IMR-90 (cell line): Measurements from ENCODE around the gene SLC27A2. TPM values are rescaled to one million over a fixed set of nuclear protein-coding genes. Genes with fewer than 3 reads are reported as not detected.

ENCODE experiments used
- ATAC-seq: fragments of 200-7000 bp; cut with Tn5 transposase; 2 replicates; pipeline ENCODE4 v1.9.1; 2020; ENCODE audit warnings: low read depth, mild to moderate bottlenecking, moderate library complexity
- BruUV-seq: library from RNA; stranded (reverse); fragments of 400-500 nt; replicated peaks from 2 replicates; lab custom pipeline; 2021; lab: Mats Ljungman, UMichigan
- CTCF ChIA-PET: fragments of 300-600 bp; formaldehyde crosslinking; extraction: SDS; loops from one replicate; lab custom pipeline; 2021; ENCODE audit warnings: antibody characterized with exemption; lab: Yijun Ruan, JAX
- POLR2A ChIA-PET: fragments of 300-600 bp; sonication (Branson Sonifier 250); formaldehyde crosslinking; loops from one replicate; lab custom pipeline; 2022; ENCODE audit warnings: antibody characterized with exemption; ENCODE audit not compliant: unreplicated experiment; lab: Charles Lee
- DNase-seq: peaks from one replicate; pipeline ENCODE4 v3.0.0; 2013
- H2AFZ ChIP-seq: replicated peaks from 2 replicates; pipeline ENCODE3; 2013; ENCODE audit warnings: low read length, mild to moderate bottlenecking; ENCODE audit not compliant: poor library complexity
- H2AK5ac ChIP-seq: 2 replicates; pipeline ENCODE4 v1.6.1; 2013; ENCODE audit warnings: low read depth, low read length, inconsistent platforms
- H2AK9ac ChIP-seq: replicated peaks from 2 replicates; pipeline ENCODE3; 2013; ENCODE audit warnings: mild to moderate bottlenecking, low read depth, low read length, moderate library complexity; ENCODE audit not compliant: poor library complexity
- H2BK120ac ChIP-seq: 2 replicates; pipeline ENCODE4 v1.6.1; 2013; ENCODE audit warnings: low read depth, low read length, inconsistent platforms
- H2BK15ac ChIP-seq: 3 replicates; pipeline ENCODE4 v1.6.1; 2013; ENCODE audit warnings: low read depth, low read length, inconsistent platforms
- H2BK20ac ChIP-seq: 2 replicates; pipeline ENCODE4 v1.6.1; 2013; ENCODE audit warnings: low read depth, mild to moderate bottlenecking, inconsistent platforms, low read length, moderate library complexity
- H2BK5ac ChIP-seq: 2 replicates; pipeline ENCODE4 v1.6.1; 2013; ENCODE audit warnings: mild to moderate bottlenecking, low read depth, low read length, inconsistent platforms; ENCODE audit not compliant: poor library complexity, severe bottlenecking
- H3K14ac ChIP-seq: replicated peaks from 2 replicates; pipeline ENCODE4 v1.6.1; 2013; ENCODE audit warnings: low read depth, low read length, inconsistent platforms
- H3K18ac ChIP-seq: 2 replicates; pipeline ENCODE4 v1.6.1; 2013; ENCODE audit warnings: low read depth, low read length, control low read depth
- H3K23ac ChIP-seq: 2 replicates; pipeline ENCODE4 v1.6.1; 2013; ENCODE audit warnings: low read depth, low read length, inconsistent platforms
- H3K27ac ChIP-seq: 2 replicates; pipeline ENCODE4 v1.5.1; 2013; ENCODE audit warnings: mild to moderate bottlenecking, control low read depth, low read length; ENCODE audit not compliant: insufficient read depth
- H3K27me3 ChIP-seq: 2 replicates; pipeline ENCODE4 v1.6.1; 2013; ENCODE audit warnings: low read length; ENCODE audit not compliant: control insufficient read depth, insufficient read depth
- H3K36me3 ChIP-seq: 2 replicates; pipeline ENCODE4 v1.6.1; 2013; ENCODE audit warnings: low read length, mixed read lengths; ENCODE audit not compliant: control insufficient read depth, insufficient read depth
- H3K4ac ChIP-seq: 2 replicates; pipeline ENCODE4 v1.6.1; 2013; ENCODE audit warnings: low read depth, low read length, inconsistent platforms
- H3K4me1 ChIP-seq: 2 replicates; pipeline ENCODE4 v1.6.1; 2013; ENCODE audit warnings: low read length, mixed read lengths; ENCODE audit not compliant: control insufficient read depth, insufficient read depth
- H3K4me2 ChIP-seq: 2 replicates; pipeline ENCODE4 v1.6.1; 2013; ENCODE audit warnings: low read depth, mild to moderate bottlenecking, control low read depth, low read length, moderate library complexity
- H3K4me3 ChIP-seq: 2 replicates; pipeline ENCODE4 v1.5.1; 2013; ENCODE audit warnings: low read depth, mild to moderate bottlenecking, control low read depth, low read length, moderate library complexity; ENCODE audit not compliant: insufficient read depth
- H3K56ac ChIP-seq: 2 replicates; pipeline ENCODE4 v1.6.1; 2013; ENCODE audit warnings: low read length, inconsistent platforms; ENCODE audit not compliant: insufficient read depth; ENCODE audit errors: extremely low read depth
- H3K79me1 ChIP-seq, 2 experiments: 2 replicates each; pipeline ENCODE4 v1.6.1; 2013; ENCODE audit warnings: low read length in 2 of 2, inconsistent platforms in 1 of 2, low read depth in 1 of 2
- H3K9ac ChIP-seq: 2 replicates; pipeline ENCODE4 v1.6.1; 2013; ENCODE audit warnings: low read depth, low read length, control low read depth
- H3K9me1 ChIP-seq: 2 replicates; pipeline ENCODE4 v1.6.1; 2013; ENCODE audit warnings: low read length, inconsistent platforms; ENCODE audit not compliant: insufficient read depth
- H3K9me3 ChIP-seq: 2 replicates; pipeline ENCODE4 v1.6.1; 2013; ENCODE audit warnings: low read length; ENCODE audit not compliant: control insufficient read depth, insufficient read depth
- H4K20me1 ChIP-seq: 2 replicates; pipeline ENCODE4 v1.6.1; 2013; ENCODE audit warnings: low read length, inconsistent platforms; ENCODE audit not compliant: insufficient read depth
- H4K5ac ChIP-seq: 2 replicates; pipeline ENCODE4 v1.6.1; 2013; ENCODE audit warnings: mild to moderate bottlenecking, low read depth, low read length, control low read depth
- H4K8ac ChIP-seq, 2 experiments: 2 replicates each; pipeline ENCODE4 v1.6.1; 2013; ENCODE audit warnings: low read depth in 2 of 2, low read length in 2 of 2, control low read depth in 1 of 2, inconsistent platforms in 1 of 2
- H4K91ac ChIP-seq: 2 replicates; pipeline ENCODE4 v1.6.1; 2013; ENCODE audit warnings: low read depth, low read length, inconsistent platforms; ENCODE audit not compliant: insufficient read depth
- FOS ChIP-seq: fragments of 150-350 bp; IDR thresholded peaks from 2 replicates; pipeline ENCODE4 v1.6.1; 2016; ENCODE audit warnings: low read depth, low read length
- NFE2L2 ChIP-seq: fragments of 150-350 bp; IDR thresholded peaks from 2 replicates; pipeline ENCODE4 v1.6.1; 2016; ENCODE audit warnings: low read depth, mild to moderate bottlenecking, low read length
- WGBS, 2 experiments: methylation state at CpG; one replicate each; pipeline versions ENCODE4 v1.1.5 to v1.1.7; 2013; ENCODE audit warnings: missing lambda C conversion rate in 2 of 2; ENCODE audit not compliant: insufficient read length in 1 of 2; ENCODE audit errors: extremely low coverage in 2 of 2; 5-methylcytosine and 5-hydroxymethylcytosine counted together
- dilution Hi-C: fragments of 300-500 bp; cut with HindIII; formaldehyde crosslinking; loops from one replicate; pipeline ENCODE4 v1.14.3; 2018; ENCODE audit warnings: low sequenced_read_pairs; ENCODE audit not compliant: unreplicated experiment
- in situ Hi-C: fragments of 300-500 bp; cut with MboI; formaldehyde crosslinking; loops from 3 replicates; pipeline ENCODE4 v1.14.3; 2019; ENCODE audit warnings: low sequenced_read_pairs, inconsistent platforms, mixed read lengths
- intact Hi-C: fragments of 100-400 bp; cut with micrococcal nuclease; formaldehyde crosslinking; loops from 2 replicates; pipeline ENCODE4 v1.10.0; 2022
- polyA plus RNA-seq, 3 experiments: library from polyadenylated mRNA; depleted of rRNA; stranded (reverse); fragments of >200 nt; gene quantifications; 2 replicates each; pipeline ENCODE4 v1.2.3, GENCODE V29; 2012; ENCODE audit warnings: low replicate concordance in 1 of 3
- total RNA-seq: library from RNA; depleted of rRNA; stranded (reverse); fragments of >200 nt; gene quantifications from 2 replicates; pipeline ENCODE4 v1.2.3, GENCODE V29; 2012

Gene SLC27A2
- total and polyA plus RNA-seq, 2 of the 4 experiments (the other 2 are of a cell fraction) = under 0.01 TPM; not detected in 1

DNA sequence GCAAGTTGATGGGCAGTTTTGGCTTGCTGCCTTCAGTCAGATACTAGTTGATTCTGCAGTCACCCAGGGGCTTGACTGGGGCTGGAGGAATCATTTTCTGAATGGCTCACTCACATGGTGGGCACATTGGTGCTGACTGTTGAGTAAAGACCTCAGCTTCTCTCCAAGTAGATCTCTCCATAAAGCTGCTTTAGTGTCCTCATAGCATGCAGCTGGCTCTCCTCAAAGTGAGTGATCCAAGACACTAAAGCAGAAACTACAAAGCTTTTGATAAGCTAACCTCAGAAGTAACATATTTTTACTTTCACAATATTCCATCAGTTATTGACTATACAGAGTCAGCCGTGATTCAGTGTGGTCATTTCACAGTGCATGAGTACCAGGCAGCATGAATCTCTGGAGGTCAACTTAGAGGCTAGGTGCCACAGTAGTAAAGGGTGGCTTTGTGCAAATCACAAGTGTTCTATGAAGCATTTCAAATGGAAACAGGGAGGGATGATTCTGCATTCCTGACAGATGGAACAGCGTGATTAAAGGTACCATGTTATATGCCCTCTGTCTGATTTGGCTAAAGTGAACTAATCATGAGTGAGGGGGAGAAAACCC lies 38.6 kb upstream of the SLC27A2 start:
- Histone ChIP-seq H3K4ac (peak overlapping the region; percentile 75), H3K56ac (no peak overlapping the region), H3K79me1 (no peaks in the 10 kb centered on the region), H3K4me3 (no peak overlapping the region), H3K4me1 (no peaks in the 10 kb centered on the region; the same call in 1 of the 2 replicates), H3K18ac (peak overlapping the region; percentile 91), H2AK9ac (no peak overlapping the region), H4K20me1 (no peaks in the 10 kb centered on the region), H3K4me2 (no peak overlapping the region), H3K9ac (no peak overlapping the region), H2BK5ac (no peak overlapping the region), H3K27me3 (no peaks in the 10 kb centered on the region), H3K23ac (no peak overlapping the region; the same call in 1 of the 2 replicates), H2AFZ (no peak overlapping the region), H2AK5ac (peak overlapping the region; percentile 88), H4K8ac (peak overlapping the region; percentile 12 to 76; a peak in 3 of 4 replicates), H3K9me1 (peaks cover 5% of the 10 kb centered on the region; the same call in 1 of the 2 replicates), H2BK20ac (peak overlapping the region; percentile 84; the same call in 1 of the 2 replicates), H3K36me3 (no peaks in the 10 kb centered on the region), H4K5ac (peak overlapping the region; percentile 62), H2BK15ac (peak overlapping the region; percentile 57; the same call in 2 of the 3 replicates), H3K9me3 (no peaks in the 10 kb centered on the region), H3K27ac (no peak overlapping the region), H3K14ac (no peak overlapping the region), H4K91ac (peak overlapping the region; percentile 26), H2BK120ac (peak overlapping the region; percentile 78)
- in situ Hi-C loops (loop anchor here (5.0 to 25.0 kb wide), 5 partner anchors 719 to 1779 kb away; partner anchors contain the start of gene FGF7), intact Hi-C loops (loop anchor here (10.0 kb wide), 2 partner anchors 269 to 1499 kb away; partner anchors contain the start of gene FBN1), dilution Hi-C loops (no loop called here)
- no peak for ATAC-seq
- CTCF ChIA-PET = no interaction called here
- TF ChIP-seq FOS (no peak), NFE2L2 (no peak)
- WGBS, 2 experiments = 100% methylated on average over 1 of the region's 2 CpGs; no CpG with 5 or more reads in 1 of the 2 experiments
- no peak for DNase-seq
- POLR2A ChIA-PET = no interaction called here
- no TSS peak for BruUV-seq
